HG02973 (cell line): Measurements from ENCODE around the gene SSTR4.
"Not testable (repeated sequence)": the region's sequence is repeated elsewhere in the genome, so short reads cannot be mapped to it uniquely, and the experiment has no call there.

Experiments
- ATAC-seq: cut with Tn5 transposase; IDR thresholded peaks from one replicate; pipeline ENCODE4 v1.9.1; 2021; ENCODE audit warnings: moderate library complexity; ENCODE audit not compliant: unreplicated experiment

Gene SSTR4, protein sequence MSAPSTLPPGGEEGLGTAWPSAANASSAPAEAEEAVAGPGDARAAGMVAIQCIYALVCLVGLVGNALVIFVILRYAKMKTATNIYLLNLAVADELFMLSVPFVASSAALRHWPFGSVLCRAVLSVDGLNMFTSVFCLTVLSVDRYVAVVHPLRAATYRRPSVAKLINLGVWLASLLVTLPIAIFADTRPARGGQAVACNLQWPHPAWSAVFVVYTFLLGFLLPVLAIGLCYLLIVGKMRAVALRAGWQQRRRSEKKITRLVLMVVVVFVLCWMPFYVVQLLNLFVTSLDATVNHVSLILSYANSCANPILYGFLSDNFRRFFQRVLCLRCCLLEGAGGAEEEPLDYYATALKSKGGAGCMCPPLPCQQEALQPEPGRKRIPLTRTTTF

DNA sequence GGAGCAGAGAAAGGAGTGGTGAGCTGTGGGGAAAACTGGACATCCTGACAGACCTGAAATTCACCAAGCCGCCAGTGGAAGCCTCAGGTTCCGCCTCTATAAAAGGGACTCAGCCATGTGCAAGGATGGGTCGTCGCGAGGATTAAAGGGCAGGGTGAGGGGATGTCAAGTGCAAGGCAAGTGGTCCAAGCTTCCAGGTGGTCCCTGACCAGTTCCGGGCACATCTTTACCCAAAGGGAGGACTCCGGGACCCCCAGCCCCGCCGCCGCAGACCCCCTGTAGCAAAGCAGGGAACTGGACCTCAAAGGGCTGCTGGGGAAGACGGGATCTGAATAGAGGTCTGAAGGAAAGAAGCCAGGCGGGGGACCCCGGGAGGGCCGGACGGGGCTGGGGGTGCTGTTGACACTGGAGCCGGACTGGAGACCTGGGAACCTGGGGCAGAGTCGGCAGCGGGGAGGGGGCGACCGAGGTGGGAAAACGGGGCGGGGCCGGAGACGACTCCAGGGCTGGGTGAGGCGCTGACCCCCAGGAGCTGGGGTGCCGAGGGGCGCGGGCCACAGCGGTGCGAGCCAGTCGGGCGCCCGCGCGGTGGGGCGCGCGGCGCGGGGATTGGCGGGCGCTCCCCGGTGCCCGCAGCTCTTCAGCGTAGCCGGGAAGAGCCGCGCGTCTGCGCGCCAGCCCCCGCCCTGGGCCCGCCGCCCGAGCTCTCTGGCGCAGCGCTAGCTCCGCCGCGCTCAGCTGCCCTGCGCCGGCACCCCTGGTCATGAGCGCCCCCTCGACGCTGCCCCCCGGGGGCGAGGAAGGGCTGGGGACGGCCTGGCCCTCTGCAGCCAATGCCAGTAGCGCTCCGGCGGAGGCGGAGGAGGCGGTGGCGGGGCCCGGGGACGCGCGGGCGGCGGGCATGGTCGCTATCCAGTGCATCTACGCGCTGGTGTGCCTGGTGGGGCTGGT is at the start of gene SSTR4:
TSS of gene SSTR4 (plus strand) at position 592 of the 951 bp plus-strand sequence. CDS start at position 764, 172 bp downstream.
- no peak for ATAC-seq

DNA sequence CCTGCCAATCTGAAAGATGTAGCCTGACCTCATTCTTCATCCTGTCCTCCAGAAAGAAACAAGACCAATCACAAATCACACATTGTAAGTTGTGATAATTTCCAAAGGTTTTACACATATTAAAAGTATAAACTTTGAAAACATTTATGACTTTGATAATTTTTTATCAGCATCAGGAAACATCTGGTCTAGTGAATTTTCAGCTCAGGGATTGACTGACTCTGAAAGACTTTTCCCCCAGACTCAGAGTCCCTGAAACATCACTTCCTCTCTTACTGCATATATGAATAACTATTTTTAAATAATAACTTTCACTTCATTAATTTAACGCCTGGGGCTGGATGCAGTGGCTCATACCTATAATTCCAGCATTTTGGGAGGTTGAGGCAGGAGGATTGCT is 48.5 kb upstream of the SSTR4 start:
- no peak for ATAC-seq

DNA sequence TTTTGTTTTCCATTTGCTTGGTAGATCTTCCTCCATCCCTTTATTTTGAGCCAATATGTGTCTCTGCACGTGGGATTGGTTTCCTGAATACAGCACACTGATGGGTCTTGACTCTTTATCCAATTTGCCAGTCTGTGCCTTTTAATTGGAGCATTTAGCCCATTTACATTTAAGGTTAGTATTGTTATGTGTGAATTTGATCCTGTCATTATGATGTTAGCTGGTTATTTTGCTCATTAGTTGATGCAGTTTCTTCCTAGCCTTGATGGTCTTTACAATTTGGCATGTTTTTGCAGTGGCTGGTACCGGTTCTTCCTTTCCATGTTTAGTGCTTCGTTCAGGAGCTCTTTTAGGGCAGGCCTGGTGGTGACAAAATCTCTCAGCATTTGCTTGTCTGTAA is 43.7 kb upstream of the SSTR4 start:
- not testable (repeated sequence) for ATAC-seq

DNA sequence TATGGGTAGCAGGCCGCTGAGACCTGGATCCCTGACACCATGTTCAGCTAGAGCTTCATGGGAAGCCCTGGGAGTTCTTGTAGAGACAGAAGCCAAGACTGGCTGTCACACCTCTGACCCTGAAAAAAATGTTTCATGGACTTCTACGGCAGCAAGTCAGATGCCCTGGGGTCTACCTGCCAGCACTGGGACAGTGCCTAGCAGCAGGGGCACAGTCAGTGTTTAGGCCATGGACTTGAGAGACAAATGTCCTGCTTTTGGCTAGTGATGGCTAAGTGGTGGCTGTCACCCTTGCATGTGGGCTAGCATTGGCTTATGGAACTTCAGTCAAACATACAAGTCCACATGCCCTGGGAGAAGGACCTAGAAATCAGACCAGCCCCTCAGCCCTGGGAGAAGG is 41.3 kb upstream of the SSTR4 start:
- ATAC-seq, result no peak

DNA sequence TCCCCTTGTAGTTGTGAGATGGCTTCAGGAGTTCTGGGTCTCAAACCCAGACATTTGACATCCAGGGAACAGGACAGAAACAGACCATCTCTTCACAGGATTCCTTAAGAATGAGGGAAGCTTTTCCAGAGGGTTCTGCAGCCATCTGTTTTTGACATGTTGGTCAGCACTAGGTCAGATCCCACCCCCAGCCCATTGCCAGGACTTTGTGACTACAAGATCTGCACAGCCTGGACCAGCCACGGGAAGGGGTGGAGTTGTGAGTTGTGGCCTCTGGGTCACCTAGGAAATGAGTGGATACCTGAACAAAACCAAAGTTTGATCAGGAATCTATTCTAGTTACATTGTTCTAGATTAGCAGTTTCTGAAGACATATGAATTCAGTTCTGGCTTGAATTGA is 39.2 kb upstream of the SSTR4 start:
- no peak for ATAC-seq

DNA sequence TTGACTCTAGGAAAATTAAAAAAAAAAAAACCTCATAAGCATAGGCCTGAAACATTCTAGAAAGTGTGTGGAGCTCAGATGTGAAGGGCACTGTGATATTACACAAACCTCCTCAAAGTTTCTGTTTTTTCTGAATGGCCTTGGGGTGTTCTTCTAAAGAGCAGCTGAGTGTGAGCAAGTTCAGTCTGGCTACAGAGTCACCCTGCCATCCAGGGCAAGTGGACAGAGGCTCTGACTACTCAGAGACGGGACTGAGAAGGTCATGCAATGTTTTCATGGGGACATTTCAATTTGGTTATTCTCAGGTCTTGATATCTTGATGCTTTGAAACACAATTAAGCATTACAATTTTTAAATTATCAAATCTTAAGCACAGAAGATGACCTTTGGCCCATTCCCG is 36.6 kb upstream of the SSTR4 start:
- ATAC-seq, result no peak

DNA sequence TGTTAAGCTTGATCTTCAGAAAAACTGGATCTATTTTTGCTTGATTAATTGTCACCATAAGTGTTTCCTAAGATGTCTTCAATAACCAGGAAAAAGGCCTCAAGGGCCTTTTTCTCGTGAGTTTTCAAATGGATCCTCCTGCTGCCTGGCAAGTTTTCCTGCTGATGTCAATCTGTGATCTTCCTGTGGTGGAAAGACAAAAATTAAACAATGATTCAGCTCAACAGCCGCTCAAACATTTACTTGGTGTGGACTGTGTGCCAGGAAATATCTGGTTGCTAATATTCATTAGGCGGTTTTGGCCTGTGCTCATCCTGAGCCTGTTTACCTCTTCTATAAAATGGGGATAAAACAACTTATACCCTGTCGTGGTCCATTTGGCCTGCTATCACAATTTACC is 35.4 kb upstream of the SSTR4 start:
- ATAC-seq, result no peak

DNA sequence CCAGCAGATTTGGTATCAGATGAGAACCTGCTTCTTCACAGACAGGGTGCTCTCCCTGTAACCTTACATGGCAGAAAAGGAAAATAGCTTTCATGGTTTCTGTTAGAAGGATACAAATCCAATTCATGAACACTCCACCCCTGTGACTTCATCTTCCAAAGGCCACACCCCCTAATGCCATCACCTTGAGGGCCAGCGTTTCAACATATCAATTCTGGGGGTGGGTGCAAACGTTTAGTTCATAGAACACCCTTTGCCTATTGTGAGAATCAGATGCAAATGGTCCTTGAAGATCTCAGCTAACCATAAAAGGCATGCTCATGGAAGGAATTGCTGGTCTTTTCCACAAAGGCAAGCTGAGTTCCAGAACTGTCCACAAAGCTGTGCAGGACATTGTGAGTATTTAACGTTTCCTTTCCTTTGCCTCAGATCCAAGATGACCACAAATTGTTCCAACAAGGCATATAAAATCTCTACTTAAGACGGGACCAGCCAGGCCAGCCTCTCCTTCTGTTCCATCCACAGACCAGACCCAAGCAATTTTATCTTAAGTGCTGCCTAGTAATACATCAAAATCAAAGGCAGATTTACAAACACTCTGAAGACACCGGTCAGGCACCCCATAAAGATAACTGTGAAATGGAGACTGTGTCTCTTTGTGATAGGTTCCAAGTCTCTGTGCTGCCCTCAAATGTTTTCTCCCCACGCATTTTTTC is 34.7 kb upstream of the SSTR4 start:
- no peak for ATAC-seq

DNA sequence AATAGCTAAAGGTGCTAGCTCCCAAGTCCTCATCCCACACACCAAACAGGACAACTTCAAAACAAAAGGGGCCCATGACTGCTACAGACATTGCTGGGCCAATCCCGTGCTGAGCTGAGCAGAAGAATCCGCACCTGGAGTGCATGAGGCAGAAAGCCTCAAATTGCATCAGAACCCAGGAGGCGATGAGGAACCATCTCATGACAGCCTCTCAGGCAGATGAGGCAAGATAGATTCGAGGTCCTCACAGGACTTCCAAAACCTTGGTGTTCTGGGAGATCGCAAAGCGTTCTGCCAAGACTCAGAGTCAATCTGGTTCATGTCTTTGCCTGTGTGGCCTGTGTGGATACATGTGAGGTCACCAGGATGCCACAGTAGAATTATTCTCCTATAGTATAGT is 32.8 kb upstream of the SSTR4 start:
- ATAC-seq, result no peak

DNA sequence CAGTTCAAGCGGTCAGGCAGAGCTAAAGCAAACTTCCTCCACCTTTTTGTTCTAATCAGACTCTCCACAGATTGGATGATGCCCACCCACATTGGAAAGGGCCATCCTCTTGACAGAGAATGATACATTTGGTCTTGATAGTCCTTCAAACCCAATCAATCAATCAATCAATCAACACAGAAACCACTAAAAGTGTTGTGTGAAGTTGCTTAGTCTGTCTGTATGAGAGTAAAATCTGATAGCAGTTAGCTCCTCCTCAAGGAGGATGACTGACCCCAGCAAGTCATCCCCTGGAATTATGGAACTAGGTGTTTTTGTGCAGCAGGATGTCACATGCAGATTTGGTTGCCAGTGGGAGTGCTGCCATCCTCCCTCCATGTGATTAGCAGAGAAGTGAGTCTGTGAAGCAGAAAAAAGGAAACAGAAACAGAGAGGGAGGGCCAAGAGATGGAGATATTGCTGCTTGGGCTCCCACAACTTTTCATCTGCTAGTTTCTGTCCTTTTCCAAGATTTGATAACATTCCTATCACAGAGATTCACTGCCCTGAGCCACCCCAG is 32.0 kb upstream of the SSTR4 start:
- no peak for ATAC-seq

DNA sequence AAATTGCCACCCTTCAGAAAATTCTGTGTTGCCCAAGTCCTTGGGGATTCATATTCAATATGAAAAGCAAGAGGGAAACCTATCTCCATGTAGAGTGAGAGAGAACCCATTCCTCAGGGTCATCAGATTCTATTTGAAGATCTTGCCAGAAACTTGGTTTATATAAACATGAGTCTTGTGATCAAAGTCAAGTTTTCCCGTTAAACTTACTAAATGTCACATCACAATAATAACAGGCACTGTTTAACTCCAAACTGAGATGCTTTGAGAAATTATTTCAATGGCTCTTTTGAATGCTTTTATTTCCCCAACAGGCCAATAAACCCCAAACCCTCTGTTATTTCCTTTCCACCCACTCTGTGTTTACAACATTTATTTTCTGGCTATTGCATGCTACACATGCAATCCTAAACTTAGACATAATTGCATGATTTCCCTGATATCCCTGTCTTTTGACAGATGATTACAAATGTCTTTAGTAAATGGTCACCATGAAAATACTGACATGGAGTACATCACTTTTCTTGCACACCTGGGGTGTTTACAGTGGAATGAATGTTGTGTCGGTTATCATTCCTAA is 31.1 kb upstream of the SSTR4 start:
- ATAC-seq, result no peak

DNA sequence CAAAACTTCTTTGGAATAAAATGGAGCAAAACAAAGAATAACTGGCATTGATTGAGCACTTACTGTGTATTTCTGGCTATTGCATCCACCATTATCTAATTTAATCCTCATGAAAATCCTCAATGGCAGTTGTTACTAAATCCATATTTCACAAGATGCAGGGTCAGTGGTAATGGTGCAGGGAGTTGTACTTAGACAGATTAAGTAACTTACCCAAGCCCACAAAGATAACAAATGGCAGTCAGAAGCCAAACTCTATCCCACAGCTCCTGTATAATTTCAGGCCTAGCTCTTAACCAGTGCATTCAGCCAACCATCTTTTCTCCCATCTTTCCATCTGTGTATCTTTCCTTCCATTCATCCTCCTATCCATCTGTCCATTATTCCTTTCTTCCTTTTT is 29.3 kb upstream of the SSTR4 start:
- ATAC-seq, result no peak

DNA sequence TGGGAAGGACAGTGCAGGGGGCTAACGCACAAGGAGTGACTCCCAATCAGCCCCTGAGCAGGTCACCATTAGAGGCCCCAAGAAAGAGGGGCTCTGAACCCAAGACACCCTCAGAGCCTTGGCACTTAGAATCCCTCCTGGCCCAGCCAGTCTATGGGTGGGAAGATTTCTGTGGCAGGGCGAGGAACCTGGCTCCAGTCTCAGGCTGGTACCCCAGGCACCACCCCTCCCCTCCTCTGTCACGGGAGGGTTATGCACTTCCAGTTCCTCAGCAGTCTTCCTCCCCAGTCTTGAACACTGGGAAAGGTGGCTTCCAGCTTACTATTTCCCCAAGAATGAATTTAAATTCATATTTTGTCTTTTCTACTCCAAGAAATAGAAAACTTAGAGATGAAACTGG is 27.6 kb upstream of the SSTR4 start:
- no peak for ATAC-seq

DNA sequence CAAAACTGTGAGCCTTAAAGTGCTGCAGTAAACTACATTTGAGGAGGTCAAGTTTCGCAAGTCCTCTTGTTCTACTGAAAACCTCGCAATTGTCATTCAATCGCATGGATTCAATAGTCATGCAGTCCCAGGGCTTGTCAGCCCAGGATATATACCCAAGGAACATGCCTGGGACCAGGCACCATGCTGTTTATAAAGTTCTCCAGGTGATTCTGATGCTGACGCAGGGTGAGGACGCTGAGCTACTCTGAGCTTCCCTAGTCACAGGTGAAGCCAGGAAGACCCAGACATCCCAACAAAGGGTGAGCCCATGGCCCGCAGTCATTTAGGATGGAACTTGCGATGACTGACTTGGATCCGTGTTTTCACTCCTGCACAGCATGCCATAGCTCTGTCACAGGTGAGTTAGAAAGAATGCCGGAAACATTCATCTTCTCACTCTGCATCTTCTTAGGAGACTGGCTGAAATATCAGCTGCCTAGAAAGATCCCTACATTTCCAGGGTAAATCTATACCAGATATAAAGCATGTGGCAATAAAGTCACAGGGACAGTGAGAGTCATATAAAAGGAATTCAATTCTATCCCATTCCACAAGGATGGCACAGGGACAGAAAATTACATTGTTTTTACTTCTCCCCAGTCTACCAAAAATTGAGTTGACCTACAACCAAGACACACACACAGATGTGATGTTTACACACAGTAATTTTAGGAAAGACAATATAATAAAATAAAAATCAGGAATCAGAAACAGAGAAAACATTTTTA is 27.0 kb upstream of the SSTR4 start:
- no peak for ATAC-seq

DNA sequence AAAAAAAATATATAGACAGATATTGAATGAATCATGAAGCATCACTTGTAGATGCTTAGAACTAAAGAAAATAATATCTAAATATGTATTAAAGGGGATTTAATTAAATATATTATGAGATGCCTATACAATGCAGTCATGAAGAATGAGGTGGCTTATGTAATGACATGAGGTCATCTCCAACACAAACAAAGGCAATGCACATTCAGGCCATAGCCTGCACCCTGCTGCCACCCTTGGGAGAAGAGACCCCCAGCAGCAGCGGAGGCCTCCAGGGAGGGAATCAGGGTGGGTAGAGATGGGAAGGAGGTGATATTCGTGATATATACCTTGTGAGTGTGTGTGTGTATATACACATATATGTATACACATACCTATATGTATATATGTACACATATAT is 26.4 kb upstream of the SSTR4 start:
- no peak for ATAC-seq

DNA sequence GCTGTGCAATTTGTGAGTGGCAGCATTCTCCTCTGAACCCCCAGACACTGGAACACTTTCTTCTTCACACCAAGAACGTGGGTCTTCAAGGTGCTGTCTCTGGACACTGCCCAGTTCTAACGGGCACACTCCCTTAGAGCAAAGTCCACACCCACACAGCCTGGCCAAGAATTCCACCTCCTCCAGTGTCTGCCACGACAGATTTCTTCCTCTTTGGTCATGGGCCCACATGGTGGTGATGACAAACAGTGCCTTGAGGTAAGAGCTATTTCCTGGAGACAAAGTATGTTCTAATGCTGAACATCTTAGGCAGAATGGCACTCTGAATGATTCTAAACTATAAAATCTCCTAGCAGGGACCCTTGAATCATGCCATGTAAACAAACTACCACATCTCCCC is 25.5 kb upstream of the SSTR4 start:
- no peak for ATAC-seq

DNA sequence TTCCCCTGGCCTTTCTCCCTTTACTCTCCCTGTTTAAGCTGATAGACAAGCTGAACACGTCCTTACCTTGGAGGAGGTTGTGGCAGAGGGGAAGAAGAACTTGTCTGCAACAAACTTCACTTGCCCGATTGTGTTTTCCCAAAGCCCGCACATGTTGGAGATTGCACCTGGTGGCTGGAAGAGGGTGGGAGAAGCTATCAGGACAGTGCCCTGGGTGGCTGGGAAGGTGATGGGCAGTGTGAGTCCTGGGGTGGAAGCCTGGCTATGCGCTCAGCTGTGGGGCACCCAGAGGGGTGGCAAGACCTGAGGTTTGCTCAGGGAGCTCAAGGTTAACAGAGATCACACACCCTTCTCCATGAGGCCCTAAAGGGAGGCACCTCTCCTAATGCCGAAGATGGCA is 25.0 kb upstream of the SSTR4 start:
- no peak for ATAC-seq

DNA sequence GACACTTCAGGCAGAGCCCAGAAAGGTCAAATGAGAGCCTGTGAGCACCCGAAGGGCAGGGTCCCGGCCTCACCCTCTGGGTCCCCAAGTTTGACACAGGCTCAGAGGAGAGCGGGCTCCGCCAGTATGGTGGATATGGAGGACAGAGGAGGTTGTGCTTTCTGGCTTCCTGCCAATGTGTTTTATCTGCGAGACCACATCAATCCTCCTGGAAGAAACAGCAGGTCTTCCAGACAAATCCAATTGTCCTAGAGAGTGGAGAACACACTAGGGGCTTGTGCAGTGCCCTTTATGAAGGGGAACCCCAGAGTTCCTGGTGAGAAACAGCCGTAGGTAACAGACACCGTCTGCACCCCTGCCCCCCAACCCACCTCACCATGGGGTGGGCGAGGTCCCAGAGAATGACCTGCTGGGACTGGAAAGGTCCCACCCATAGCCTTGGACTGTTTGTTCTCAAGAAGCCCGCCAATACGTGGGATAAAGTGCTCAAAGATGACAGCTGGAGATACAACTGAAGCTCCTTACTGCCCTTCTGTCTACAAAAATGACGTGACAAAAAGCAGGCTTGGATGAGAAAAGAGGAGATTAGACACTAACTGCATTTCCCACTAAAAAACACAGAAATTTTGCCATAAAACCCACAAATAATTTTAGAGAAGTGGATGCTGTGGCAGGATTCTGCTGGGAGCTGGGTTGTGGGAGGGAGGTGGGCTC is 23.9 kb upstream of the SSTR4 start:
- no peak for ATAC-seq

DNA sequence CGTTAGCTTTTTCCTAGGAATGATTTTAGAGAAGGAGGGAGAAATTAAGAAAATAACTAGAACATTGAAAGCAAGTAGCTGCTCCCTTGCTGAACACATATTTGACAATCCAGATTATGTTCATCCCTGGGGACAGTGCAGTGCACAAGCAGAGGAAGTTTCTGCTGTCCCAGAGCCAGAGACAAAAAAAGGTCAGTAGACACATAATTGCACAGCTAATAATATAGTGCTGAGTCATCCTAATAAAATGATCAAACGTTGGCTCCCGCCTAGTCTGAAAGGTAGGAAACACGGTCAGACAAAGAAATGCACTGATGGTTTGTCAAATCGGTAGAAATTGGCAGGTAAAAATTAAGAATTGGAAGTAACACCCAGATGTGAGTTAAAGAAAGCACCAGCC is 21.7 kb upstream of the SSTR4 start:
- no peak for ATAC-seq
